K562 (cell line): ENCODE data around the gene C1R.

ENCODE experiments used
- ARHGAP35 ChIP-seq: fragments of 450-650 bp; IDR thresholded peaks from 2 replicates; pipeline ENCODE4 v1.6.1; 2018; ENCODE audit not compliant: partially characterized antibody
- ELF4 ChIP-seq: fragments of 450-650 bp; formaldehyde crosslinking; IDR thresholded peaks from 2 replicates; pipeline ENCODE4 v1.4.0; 2022; ENCODE audit warnings: missing genetic modification characterization
- MGA ChIP-seq: fragments of 450-650 bp; IDR thresholded peaks from 2 replicates; pipeline ENCODE4 v1.6.1; 2016; ENCODE audit warnings: mild to moderate bottlenecking, moderate library complexity
- ZNF121 ChIP-seq: sonication (generic); formaldehyde crosslinking; conservative IDR thresholded peaks from 2 replicates; pipeline ENCODE4 v1.8.0; 2022; ENCODE audit warnings: missing genetic modification reagents
- ZNF445 ChIP-seq: fragments of 250-450 bp; sonication (Bioruptor Pico); IDR thresholded peaks from 2 replicates; pipeline ENCODE4 v1.4.0; 2020; ENCODE audit warnings: low read depth, mild to moderate bottlenecking, moderate library complexity
- TF ChIP-seq, protein P1 (sequence below): fragments of 250-450 bp; sonication (Bioruptor Pico); IDR thresholded peaks from 2 replicates; pipeline ENCODE4 v1.5.0; 2021
- TF ChIP-seq, protein P2 (sequence below), 3 experiments: IDR thresholded peaks in 2 of 3; conservative IDR thresholded peaks in 1 of 3; 2 replicates each; pipeline ENCODE4 v1.5.1; 2011 to 2012; ENCODE audit warnings: low read length in 3 of 3, mild to moderate bottlenecking in 3 of 3, control low read depth in 2 of 3, improper control_type of control experiment in 1 of 3, inconsistent platforms in 1 of 3, low read depth in 1 of 3, mixed read lengths in 1 of 3, moderate library complexity in 1 of 3; ENCODE audit not compliant: insufficient read depth in 2 of 3

- TF ChIP-seq, protein P1, sequence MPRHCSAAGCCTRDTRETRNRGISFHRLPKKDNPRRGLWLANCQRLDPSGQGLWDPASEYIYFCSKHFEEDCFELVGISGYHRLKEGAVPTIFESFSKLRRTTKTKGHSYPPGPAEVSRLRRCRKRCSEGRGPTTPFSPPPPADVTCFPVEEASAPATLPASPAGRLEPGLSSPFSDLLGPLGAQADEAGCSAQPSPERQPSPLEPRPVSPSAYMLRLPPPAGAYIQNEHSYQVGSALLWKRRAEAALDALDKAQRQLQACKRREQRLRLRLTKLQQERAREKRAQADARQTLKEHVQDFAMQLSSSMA (CRISPR knock-in tag) = no peak
- TF ChIP-seq, protein P2, sequence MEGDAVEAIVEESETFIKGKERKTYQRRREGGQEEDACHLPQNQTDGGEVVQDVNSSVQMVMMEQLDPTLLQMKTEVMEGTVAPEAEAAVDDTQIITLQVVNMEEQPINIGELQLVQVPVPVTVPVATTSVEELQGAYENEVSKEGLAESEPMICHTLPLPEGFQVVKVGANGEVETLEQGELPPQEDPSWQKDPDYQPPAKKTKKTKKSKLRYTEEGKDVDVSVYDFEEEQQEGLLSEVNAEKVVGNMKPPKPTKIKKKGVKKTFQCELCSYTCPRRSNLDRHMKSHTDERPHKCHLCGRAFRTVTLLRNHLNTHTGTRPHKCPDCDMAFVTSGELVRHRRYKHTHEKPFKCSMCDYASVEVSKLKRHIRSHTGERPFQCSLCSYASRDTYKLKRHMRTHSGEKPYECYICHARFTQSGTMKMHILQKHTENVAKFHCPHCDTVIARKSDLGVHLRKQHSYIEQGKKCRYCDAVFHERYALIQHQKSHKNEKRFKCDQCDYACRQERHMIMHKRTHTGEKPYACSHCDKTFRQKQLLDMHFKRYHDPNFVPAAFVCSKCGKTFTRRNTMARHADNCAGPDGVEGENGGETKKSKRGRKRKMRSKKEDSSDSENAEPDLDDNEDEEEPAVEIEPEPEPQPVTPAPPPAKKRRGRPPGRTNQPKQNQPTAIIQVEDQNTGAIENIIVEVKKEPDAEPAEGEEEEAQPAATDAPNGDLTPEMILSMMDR (IDR thresholded peaks at IDR 0.05 in 2 of 3, conservative IDR thresholded peaks at IDR 0.05 in 1 of 3; ENCODE audit: insufficient read depth in 2 of 3, low read depth in 1 of 3, low read length in 3 of 3) = no peak
- TF ChIP-seq MGA (no peak), ZNF445 (CRISPR knock-in tag) (no peak), ZNF121 (CRISPR knock-in tag) (no peak), ARHGAP35 (no peak), ELF4 (CRISPR knock-in tag) (no peak)
Measured at GRCh38 chr12:7069386-7069785, 22.9 kb downstream of the C1R start.
